ENCODE measurements around the gene MAGI1.

GRCh38 chr3:65993134-65993900, 45.4 kb downstream of the MAGI1 start:
- TF ChIP-seq, protein P1, sequence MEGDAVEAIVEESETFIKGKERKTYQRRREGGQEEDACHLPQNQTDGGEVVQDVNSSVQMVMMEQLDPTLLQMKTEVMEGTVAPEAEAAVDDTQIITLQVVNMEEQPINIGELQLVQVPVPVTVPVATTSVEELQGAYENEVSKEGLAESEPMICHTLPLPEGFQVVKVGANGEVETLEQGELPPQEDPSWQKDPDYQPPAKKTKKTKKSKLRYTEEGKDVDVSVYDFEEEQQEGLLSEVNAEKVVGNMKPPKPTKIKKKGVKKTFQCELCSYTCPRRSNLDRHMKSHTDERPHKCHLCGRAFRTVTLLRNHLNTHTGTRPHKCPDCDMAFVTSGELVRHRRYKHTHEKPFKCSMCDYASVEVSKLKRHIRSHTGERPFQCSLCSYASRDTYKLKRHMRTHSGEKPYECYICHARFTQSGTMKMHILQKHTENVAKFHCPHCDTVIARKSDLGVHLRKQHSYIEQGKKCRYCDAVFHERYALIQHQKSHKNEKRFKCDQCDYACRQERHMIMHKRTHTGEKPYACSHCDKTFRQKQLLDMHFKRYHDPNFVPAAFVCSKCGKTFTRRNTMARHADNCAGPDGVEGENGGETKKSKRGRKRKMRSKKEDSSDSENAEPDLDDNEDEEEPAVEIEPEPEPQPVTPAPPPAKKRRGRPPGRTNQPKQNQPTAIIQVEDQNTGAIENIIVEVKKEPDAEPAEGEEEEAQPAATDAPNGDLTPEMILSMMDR (IDR thresholded peaks at IDR 0.05) = no peak
- TF ChIP-seq POLR2A (IDR thresholded peaks at IDR 0.05) (no peak), POLR2AphosphoS5 (IDR thresholded peaks at IDR 0.05) (no peak)

Data from breast epithelium (tissue), 3 donors.